SK-N-SH (cell line): Measurements from ENCODE around the gene STAT1. TPM values are rescaled to one million over a fixed set of nuclear protein-coding genes. Genes with fewer than 3 reads are reported as not detected.

Experiments used
- CTCF ChIA-PET: fragments of 300-600, 350-600 bp; formaldehyde crosslinking; extraction: SDS; loops from one replicate; lab custom pipeline; 2021; lab: Yijun Ruan, JAX
- POLR2A ChIA-PET: fragments of 350-600 bp; sonication (Branson Sonifier 250); formaldehyde crosslinking; extraction: SDS; loops from one replicate; lab custom pipeline; 2020; ENCODE audit warnings: antibody characterized with exemption, inconsistent platforms; lab: Yijun Ruan, JAX
- DNase-seq: peaks from one replicate; pipeline ENCODE4 v3.0.0; 2012
- H2AFZ ChIP-seq: fragments of 200-600 bp; sonication (generic); 2 replicates; pipeline ENCODE4 v1.8.1; 2016; ENCODE audit warnings: antibody characterized with exemption, mild to moderate bottlenecking, low read depth
- H3F3A ChIP-seq: fragments of 200-600 bp; sonication (generic); replicated peaks from 2 replicates; pipeline ENCODE3; 2016; ENCODE audit warnings: antibody characterized with exemption, mild to moderate bottlenecking; ENCODE audit not compliant: insufficient read depth
- H3K27ac ChIP-seq, 2 experiments: fragments of 200-500 bp in 1 of 2; fragments of 200-600 bp in 1 of 2; sonication (Bioruptor generic) in 1 of 2; sonication (generic), shearing (Covaris generic) in 1 of 2; 2 replicates each; pipeline versions ENCODE4 v1.5.1 to v1.6.1; 2014 to 2016; ENCODE audit warnings: low read depth in 2 of 2, inconsistent platforms in 1 of 2, low read length in 1 of 2, mild to moderate bottlenecking in 1 of 2, mixed read lengths in 1 of 2
- H3K27me3 ChIP-seq: fragments of 200-600 bp; sonication (generic), shearing (Covaris generic); 2 replicates; pipeline ENCODE4 v1.6.1; 2016; ENCODE audit warnings: mixed run types; ENCODE audit not compliant: insufficient read depth
- H3K36me3 ChIP-seq, 2 experiments: fragments of 200-500 bp in 1 of 2; fragments of 200-600 bp in 1 of 2; sonication (Bioruptor generic) in 1 of 2; sonication (generic) in 1 of 2; replicated peaks in 1 of 2; 2 replicates each; pipeline versions ENCODE3 to v1.5.1; 2014 to 2016; ENCODE audit warnings: low read length in 1 of 2, mild to moderate bottlenecking in 1 of 2; ENCODE audit not compliant: insufficient read depth in 2 of 2, control insufficient read depth in 1 of 2
- H3K4me1 ChIP-seq, 2 experiments: fragments of 200-500 bp in 1 of 2; fragments of 200-600 bp in 1 of 2; sonication (Bioruptor generic) in 1 of 2; sonication (generic), shearing (Covaris generic) in 1 of 2; 2 replicates each; pipeline versions ENCODE4 v1.5.1 to v1.6.1; 2014 to 2016; ENCODE audit warnings: low read depth in 1 of 2, low read length in 1 of 2, mixed run types in 1 of 2; ENCODE audit not compliant: insufficient read depth in 2 of 2, control insufficient read depth in 1 of 2
- H3K4me2 ChIP-seq: fragments of 200-600 bp; sonication (generic), shearing (Covaris generic); 2 replicates; pipeline ENCODE4 v1.6.1; 2017; ENCODE audit warnings: mixed run types
- H3K4me3 ChIP-seq, 2 experiments: fragments of 200-500 bp in 1 of 2; fragments of 200-600 bp in 1 of 2; sonication (Bioruptor generic) in 1 of 2; sonication (generic), shearing (Covaris generic) in 1 of 2; 2 replicates each; pipeline versions ENCODE4 v1.5.1 to v1.8.1; 2014 to 2016; ENCODE audit warnings: low read depth in 2 of 2, inconsistent platforms in 1 of 2, low read length in 1 of 2, mild to moderate bottlenecking in 1 of 2, mixed read lengths in 1 of 2, moderate library complexity in 1 of 2
- H3K79me2 ChIP-seq: fragments of 200-600 bp; sonication (generic); 2 replicates; pipeline ENCODE4 v1.8.1; 2017; ENCODE audit warnings: mild to moderate bottlenecking; ENCODE audit not compliant: insufficient read depth
- H3K9ac ChIP-seq: fragments of 200-600 bp; sonication (generic); 2 replicates; pipeline ENCODE4 v1.6.1; 2017; ENCODE audit warnings: mixed run types
- H3K9me2 ChIP-seq: fragments of 200-600 bp; sonication (generic); 2 replicates; pipeline ENCODE4 v1.6.1; 2017; ENCODE audit warnings: mixed run types
- H3K9me3 ChIP-seq: fragments of 200-600 bp; sonication (generic); 2 replicates; pipeline ENCODE4 v1.6.1; 2017; ENCODE audit warnings: mixed run types, mild to moderate bottlenecking, moderate library complexity
- H4K20me1 ChIP-seq: fragments of 200-600 bp; sonication (generic); 2 replicates; pipeline ENCODE4 v1.6.1; 2017; ENCODE audit warnings: mild to moderate bottlenecking, mixed run types; ENCODE audit not compliant: insufficient read depth
- CHD2 ChIP-seq: fragments of 150-350 bp; IDR thresholded peaks from 2 replicates; pipeline ENCODE4 v1.6.1; 2018; ENCODE audit warnings: low read length; ENCODE audit not compliant: partially characterized antibody
- CTCF ChIP-seq: fragments of 200-600 bp; sonication (generic); IDR thresholded peaks from 2 replicates; pipeline ENCODE4 v1.6.1; 2017; ENCODE audit warnings: antibody characterized with exemption, mild to moderate bottlenecking, moderate library complexity
- ELF1 ChIP-seq: IDR thresholded peaks from 2 replicates; pipeline ENCODE4 v1.4.0; 2012
- EP300 ChIP-seq, 2 experiments: IDR thresholded peaks; 2 replicates each; pipeline versions ENCODE4 v1.4.0 to v1.6.1; 2012; ENCODE audit warnings: borderline replicate concordance in 1 of 2, low read depth in 1 of 2, low read length in 1 of 2
- EZH2phosphoT487 ChIP-seq: fragments of 200-600 bp; sonication (generic); IDR thresholded peaks from 2 replicates; pipeline ENCODE4 v1.6.1; 2017; ENCODE audit warnings: low read depth, mixed run types, mild to moderate bottlenecking, antibody characterized with exemption, moderate library complexity, borderline replicate concordance
- GABPA ChIP-seq: IDR thresholded peaks from 2 replicates; pipeline ENCODE4 v1.4.0; 2012; ENCODE audit warnings: low read depth, mild to moderate bottlenecking
- GATA2 ChIP-seq: sonication (generic); formaldehyde crosslinking; IDR thresholded peaks from 2 replicates; pipeline ENCODE4 v1.5.0; 2020; ENCODE audit warnings: mild to moderate bottlenecking, missing genetic modification reagents
- MAX ChIP-seq: IDR thresholded peaks from 2 replicates; pipeline ENCODE4 v1.4.0; 2012; ENCODE audit warnings: low read depth
- MEF2A ChIP-seq: IDR thresholded peaks from 2 replicates; pipeline ENCODE4 v1.4.0; 2012; ENCODE audit warnings: low read depth, borderline replicate concordance
- RAD21 ChIP-seq: IDR thresholded peaks from 2 replicates; pipeline ENCODE4 v1.6.1; 2012; ENCODE audit warnings: mild to moderate bottlenecking, low read length
- RCOR1 ChIP-seq: fragments of 150-350 bp; IDR thresholded peaks from 2 replicates; pipeline ENCODE4 v1.6.1; 2017; ENCODE audit warnings: antibody characterized with exemption, low read length
- RXRA ChIP-seq: IDR thresholded peaks from 2 replicates; pipeline ENCODE4 v1.4.0; 2012; ENCODE audit warnings: low read depth, mild to moderate bottlenecking, borderline replicate concordance
- SIN3A ChIP-seq: IDR thresholded peaks from 2 replicates; pipeline ENCODE4 v1.6.1; 2012; ENCODE audit warnings: low read depth, mild to moderate bottlenecking, low read length, moderate library complexity, borderline replicate concordance
- TCF12 ChIP-seq: IDR thresholded peaks from 2 replicates; pipeline ENCODE4 v1.4.0; 2012
- TEAD4 ChIP-seq: IDR thresholded peaks from 2 replicates; pipeline ENCODE4 v1.4.0; 2012; ENCODE audit warnings: mild to moderate bottlenecking, borderline replicate concordance; ENCODE audit not compliant: insufficient read depth
- YY1 ChIP-seq: IDR thresholded peaks from 2 replicates; pipeline ENCODE4 v1.4.0; 2012; ENCODE audit warnings: low read depth, mild to moderate bottlenecking
- WGBS: methylation state at CpG from one replicate; pipeline ENCODE4 v1.1.6; 2017; ENCODE audit warnings: low lambda C conversion rate; 5-methylcytosine and 5-hydroxymethylcytosine counted together
- polyA plus RNA-seq, 3 experiments: library from polyadenylated mRNA; depleted of rRNA; stranded (reverse); fragments of >200 nt; gene quantifications; 2 replicates each; pipeline ENCODE4 v1.2.3, GENCODE V29; 2012
- TF ChIP-seq, protein P1 (sequence below): fragments of 150-350 bp; IDR thresholded peaks from 2 replicates; pipeline ENCODE4 v1.6.1; 2017; ENCODE audit warnings: antibody characterized with exemption, low read length, low read depth, borderline replicate concordance

STAT1 gene
- polyA plus RNA-seq, 1 of the 3 experiments (the other 2 are of a cell fraction), result 22.1 TPM

DNA sequence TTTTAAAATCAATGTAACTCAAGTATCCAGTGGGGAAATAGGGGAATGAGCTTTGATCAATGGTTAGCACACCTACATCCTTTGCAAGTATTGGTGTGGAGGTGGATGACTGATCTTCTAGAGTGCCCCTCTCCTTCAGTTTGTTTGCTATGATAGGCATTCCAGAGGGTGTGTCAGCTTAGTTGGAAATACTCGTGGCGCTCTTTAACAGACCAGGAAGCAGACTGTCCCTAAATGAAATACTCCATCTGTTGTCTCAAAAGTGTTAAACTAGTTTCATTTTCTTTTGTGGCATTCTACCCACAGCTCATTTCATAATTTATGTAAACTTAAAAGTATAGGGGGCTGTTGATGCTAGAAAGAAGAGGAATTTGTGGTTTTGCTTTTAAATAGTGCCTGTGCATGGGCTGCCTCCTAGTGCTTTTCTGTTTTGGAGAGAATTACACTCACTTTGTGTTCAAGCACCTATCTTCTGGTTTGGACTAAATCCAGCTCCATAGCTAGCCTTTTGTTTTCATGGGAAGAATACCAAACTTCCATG lies 66.2 kb downstream of the STAT1 start:
- Histone ChIP-seq H3K4me3 (no peak overlapping the region), H3F3A (peaks cover 52% of the 10 kb centered on the region), H3K9ac (0 out of 2 replicates have a peak overlapping the region, but pooled peaks have one; percentile 0), H2AFZ (no peak overlapping the region), H4K20me1 (no peaks in the 10 kb centered on the region), H3K36me3 (no peaks in the 10 kb centered on the region), H3K4me2 (peak overlapping the region; percentile 56), H3K4me1 (peaks cover 25 to 29% of the 10 kb centered on the region in 2 experiments), H3K9me3 (no peaks in the 10 kb centered on the region), H3K79me2 (no peaks in the 10 kb centered on the region), H3K9me2 (no peaks in the 10 kb centered on the region), H3K27ac (peak overlapping the region; percentile 64 to 85), H3K27me3 (no peaks in the 10 kb centered on the region)
- DNase-seq, result no peak
- 31% methylated on average over 2 of the region's 2 CpGs for WGBS
- ChIA-PET POLR2A (no interaction called here), CTCF (interaction anchor here (0.7 to 1.4 kb wide), 6 partner anchors 19 to 158 kb away, joined by 3 to 6 read pairs (median 3); no protein-coding TSS in a partner anchor)
- TF ChIP-seq EZH2phosphoT487 (no peak), TEAD4 (no peak), CTCF (peak; percentile 39), GABPA (no peak), ELF1 (peak; percentile 21; the same call in 1 of the 2 replicates), RAD21 (peak; percentile 31; the same call in 1 of the 2 replicates)

DNA sequence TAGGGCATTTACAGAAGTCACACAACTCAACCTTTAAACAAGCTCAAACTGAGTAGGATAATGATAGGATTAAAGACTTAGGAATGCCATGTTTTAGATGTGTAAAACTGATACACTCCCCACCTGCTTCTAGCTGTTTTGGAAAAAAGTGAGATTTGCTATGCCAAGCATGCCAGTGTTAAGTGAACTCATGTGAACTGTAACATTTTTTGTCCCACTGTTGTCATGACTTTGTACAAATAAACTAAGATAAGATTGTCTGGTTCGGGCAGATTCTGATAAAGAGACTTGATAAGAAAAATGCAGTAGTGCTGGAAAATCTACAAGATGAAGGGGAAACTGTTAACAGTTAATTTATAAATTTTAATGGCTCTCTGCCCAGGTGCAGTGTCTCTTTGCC lies 66.8 kb downstream of the STAT1 start:
- no peaks in the 10 kb centered on the region for H3K36me3 ChIP-seq
- peak overlapping the region; percentile 64 to 85 for H3K27ac ChIP-seq
- ChIA-PET POLR2A (no interaction called here), CTCF (interaction anchor here (0.7 to 1.5 kb wide), 7 partner anchors 20 to 157 kb away, joined by 3 to 6 read pairs (median 3); no protein-coding TSS in a partner anchor)
- H4K20me1 ChIP-seq, result no peaks in the 10 kb centered on the region
- H3K4me3 ChIP-seq, result no peak overlapping the region
- H3K9ac ChIP-seq, result no peak overlapping the region
- 0% methylated on average over 1 of the region's 1 CpG for WGBS
- no peaks in the 10 kb centered on the region for H3K9me2 ChIP-seq
- H3K9me3 ChIP-seq, result no peaks in the 10 kb centered on the region
- DNase-seq, result peak; percentile 18
- H3K4me1 ChIP-seq, result peaks cover 25 to 29% of the 10 kb centered on the region in 2 experiments
- peaks cover 55% of the 10 kb centered on the region for H3F3A ChIP-seq
- H3K79me2 ChIP-seq, result no peaks in the 10 kb centered on the region
- no peaks in the 10 kb centered on the region for H3K27me3 ChIP-seq
- H3K4me2 ChIP-seq, result peak overlapping the region; percentile 56
- no peak overlapping the region for H2AFZ ChIP-seq
- TF ChIP-seq CHD2, result peak; percentile 50
- peak; percentile 27 for TF ChIP-seq TCF12
- peak; percentile 50; the same call in 1 of the 2 replicates for TF ChIP-seq RCOR1
- no peak for TF ChIP-seq CTCF
- TF ChIP-seq, protein P1, sequence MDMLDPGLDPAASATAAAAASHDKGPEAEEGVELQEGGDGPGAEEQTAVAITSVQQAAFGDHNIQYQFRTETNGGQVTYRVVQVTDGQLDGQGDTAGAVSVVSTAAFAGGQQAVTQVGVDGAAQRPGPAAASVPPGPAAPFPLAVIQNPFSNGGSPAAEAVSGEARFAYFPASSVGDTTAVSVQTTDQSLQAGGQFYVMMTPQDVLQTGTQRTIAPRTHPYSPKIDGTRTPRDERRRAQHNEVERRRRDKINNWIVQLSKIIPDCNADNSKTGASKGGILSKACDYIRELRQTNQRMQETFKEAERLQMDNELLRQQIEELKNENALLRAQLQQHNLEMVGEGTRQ, result no peak
- no peak for TF ChIP-seq MEF2A
- TF ChIP-seq SIN3A, result 0 out of 2 replicates have a peak, but pooled peaks have one; percentile 22
- TF ChIP-seq MAX, result no peak
- TF ChIP-seq YY1, result no peak
- TF ChIP-seq GATA2 (CRISPR knock-in tag), result peak; percentile 71
- no peak for TF ChIP-seq RXRA
- peak; percentile 30; the same call in 1 of the 2 replicates for TF ChIP-seq TEAD4
- TF ChIP-seq EP300 (IDR thresholded peaks at IDR 0.05; ENCODE audit: borderline replicate concordance in 1 of 2, low read depth in 1 of 2, low read length in 1 of 2), result peak in 1 of 2 experiments; percentile 72; a peak in 2 of 4 replicates
- TF ChIP-seq, all 33 proteins: peak for 7
